Activated CD8-positive, alpha-beta memory T cell treated with anti-CD3 and anti-CD28 coated beads, Interleukin-2, amount 50 U/mL, for 24 hours (primary cell): ENCODE results near the gene KRT79.

ENCODE experiments used
- DNase-seq: peaks from one replicate; pipeline ENCODE4 v3.0.0-alpha.2; 2020; ENCODE audit errors: extremely low read depth

The KRT79 gene

GRCh38 chr12:52819731-52820510 is 14.2 kb downstream of the KRT79 start:
- DNase-seq: no peak

- DNase-seq: no peak
Measured at GRCh38 chr12:52818887-52819420, 15.2 kb downstream of the KRT79 start.

- no peak for DNase-seq
Measured at GRCh38 chr12:52818388-52818787, 15.7 kb downstream of the KRT79 start.

- no peak for DNase-seq
Measured at GRCh38 chr12:52817699-52818238, 16.3 kb downstream of the KRT79 start.

GRCh38 chr12:52817003-52817698 is 17.0 kb downstream of the KRT79 start:
- DNase-seq: no peak

- DNase-seq: no peak
Measured at GRCh38 chr12:52815676-52816588, 18.2 kb downstream of the KRT79 start.

GRCh38 chr12:52815161-52815560 is 18.9 kb downstream of the KRT79 start:
- DNase-seq: no peak

- no peak for DNase-seq
Measured at GRCh38 chr12:52814710-52815155, 19.4 kb downstream of the KRT79 start.

- no peak for DNase-seq
Measured at GRCh38 chr12:52813885-52814709, 20.0 kb downstream of the KRT79 start, which contains the start of gene KRT4. Gene KRT4 (minus strand): TSS chr12:52814116. CDS start chr12:52814058, 58 bp downstream.

- DNase-seq: no peak
Measured at GRCh38 chr12:52813203-52813819, 20.8 kb downstream of the KRT79 start.

- no peak for DNase-seq
Measured at GRCh38 chr12:52812749-52813148, 21.4 kb downstream of the KRT79 start.

- DNase-seq: no peak
Measured at GRCh38 chr12:52812073-52812400, 22.1 kb downstream of the KRT79 start.

GRCh38 chr12:52811191-52812072 is 22.7 kb downstream of the KRT79 start:
- no peak for DNase-seq

GRCh38 chr12:52810554-52810953 is 23.6 kb downstream of the KRT79 start:
- no peak for DNase-seq

GRCh38 chr12:52809166-52809565 is 24.9 kb downstream of the KRT79 start:
- no peak for DNase-seq

- DNase-seq: no peak
Measured at GRCh38 chr12:52808573-52809160, 25.4 kb downstream of the KRT79 start.

- no peak for DNase-seq
Measured at GRCh38 chr12:52807544-52808470, 26.3 kb downstream of the KRT79 start.
